OCI-LY7 (cell line): Measurements from ENCODE around the gene POT1.

Experiments
- EZH2phosphoT487 ChIP-seq: fragments of 200-600 bp; sonication (generic); IDR thresholded peaks from 2 replicates; pipeline ENCODE4 v1.6.1; 2018; ENCODE audit warnings: low read depth, borderline replicate concordance, mild to moderate bottlenecking, mixed run types, antibody characterized with exemption, low read length, moderate library complexity, mixed read lengths
- TF ChIP-seq, protein P1 (sequence below): fragments of 200-600 bp; sonication (generic); conservative IDR thresholded peaks from 2 replicates; pipeline ENCODE4 v1.5.1; 2014; ENCODE audit warnings: mild to moderate bottlenecking, antibody characterized with exemption, low read length, moderate library complexity, mixed read lengths

DNA sequence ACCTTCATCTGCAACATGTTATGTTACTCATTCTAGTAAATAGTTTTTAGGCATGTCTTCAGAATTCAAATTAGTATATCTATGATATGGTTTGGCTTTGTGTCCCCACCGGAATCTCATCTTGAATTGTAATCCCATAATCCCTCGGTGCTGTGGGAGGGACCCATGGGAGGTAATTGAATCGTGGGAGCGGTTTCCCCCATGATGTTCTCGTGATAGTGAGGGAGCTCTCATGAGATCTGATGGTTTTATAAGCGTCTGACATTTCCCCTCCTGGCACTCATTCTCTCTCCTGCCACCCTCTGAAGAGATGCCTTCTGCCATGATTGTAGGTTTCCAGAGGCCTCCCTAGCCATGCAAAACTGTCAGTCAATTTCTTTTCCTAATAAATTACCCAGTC lies 143.6 kb downstream of the POT1 start:
- TF ChIP-seq, protein P1, sequence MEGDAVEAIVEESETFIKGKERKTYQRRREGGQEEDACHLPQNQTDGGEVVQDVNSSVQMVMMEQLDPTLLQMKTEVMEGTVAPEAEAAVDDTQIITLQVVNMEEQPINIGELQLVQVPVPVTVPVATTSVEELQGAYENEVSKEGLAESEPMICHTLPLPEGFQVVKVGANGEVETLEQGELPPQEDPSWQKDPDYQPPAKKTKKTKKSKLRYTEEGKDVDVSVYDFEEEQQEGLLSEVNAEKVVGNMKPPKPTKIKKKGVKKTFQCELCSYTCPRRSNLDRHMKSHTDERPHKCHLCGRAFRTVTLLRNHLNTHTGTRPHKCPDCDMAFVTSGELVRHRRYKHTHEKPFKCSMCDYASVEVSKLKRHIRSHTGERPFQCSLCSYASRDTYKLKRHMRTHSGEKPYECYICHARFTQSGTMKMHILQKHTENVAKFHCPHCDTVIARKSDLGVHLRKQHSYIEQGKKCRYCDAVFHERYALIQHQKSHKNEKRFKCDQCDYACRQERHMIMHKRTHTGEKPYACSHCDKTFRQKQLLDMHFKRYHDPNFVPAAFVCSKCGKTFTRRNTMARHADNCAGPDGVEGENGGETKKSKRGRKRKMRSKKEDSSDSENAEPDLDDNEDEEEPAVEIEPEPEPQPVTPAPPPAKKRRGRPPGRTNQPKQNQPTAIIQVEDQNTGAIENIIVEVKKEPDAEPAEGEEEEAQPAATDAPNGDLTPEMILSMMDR: no peak
- no peak for TF ChIP-seq EZH2phosphoT487
